Ovary (tissue), 9 donors: Measurements from ENCODE around the gene DAAM2. TPM values are rescaled to one million over a fixed set of nuclear protein-coding genes. Genes with fewer than 3 reads are reported as not detected.

ENCODE experiments used
- DNase-seq, 5 donors: peaks; one replicate each; pipeline ENCODE4 v3.0.0-alpha.2; 2019 to 2020
- H3K27ac ChIP-seq, 2 donors: fragments of 200-600 bp; one replicate each; pipeline versions ENCODE4 v1.5.1 to v1.8.0; 2019 to 2022
- H3K27me3 ChIP-seq: fragments of 200-600 bp; one replicate; pipeline ENCODE4 v1.8.0; 2022
- H3K36me3 ChIP-seq: fragments of 200-600 bp; sonication (generic); one replicate; pipeline ENCODE4 v1.5.1; 2019
- H3K4me1 ChIP-seq: one replicate; pipeline ENCODE4 v1.8.1; 2013; ENCODE audit warnings: mild to moderate bottlenecking, moderate library complexity; ENCODE audit not compliant: insufficient read depth
- H3K4me3 ChIP-seq: fragments of 200-600 bp; sonication (generic); one replicate; pipeline ENCODE4 v1.5.1; 2017
- H3K9me3 ChIP-seq, 2 donors: fragments of 200-600 bp in 1 of 2; sonication (generic) in 1 of 2; one replicate each; pipeline versions ENCODE4 v1.5.1 to v1.8.1; 2013 to 2019; ENCODE audit warnings: mild to moderate bottlenecking in 1 of 2, moderate library complexity in 1 of 2
- EP300 ChIP-seq: sonication (generic); formaldehyde crosslinking; IDR thresholded peaks from one replicate; pipeline ENCODE4 v1.6.1; 2017; ENCODE audit warnings: antibody characterized with exemption
- POLR2A ChIP-seq: fragments of 450-650 bp; IDR thresholded peaks from one replicate; pipeline ENCODE4 v1.6.1; 2017; ENCODE audit warnings: antibody characterized with exemption, mild to moderate bottlenecking, moderate library complexity
- WGBS, 3 donors: extraction: QIAGEN DNeasy Blood & Tissue Kit in 1 of 3; methylation state at CpG; one replicate each; pipeline versions ENCODE4 v1.1.5 to v1.1.7; 2013 to 2017; 5-methylcytosine and 5-hydroxymethylcytosine counted together
- intact Hi-C, 4 donors: fragments of 100-400 bp; cut with DNase I; formaldehyde crosslinking; loops; one replicate each; pipeline versions ENCODE4 v1.11.0 to v1.15.1; 2022 to 2023
- polyA plus RNA-seq, 2 donors: library from polyadenylated mRNA; stranded (reverse); fragments of 200-250 nt in 1 of 2; fragments of 350-450 nt in 1 of 2; fragmentation: Illumina TruSeq in 1 of 2; extraction: RNeasy Lipid Tissue Mini Kit (QIAGEN cat#74804) in 1 of 2; gene quantifications; one replicate each; pipeline ENCODE4 v1.2.3, GENCODE V29; 2013 to 2014
- total RNA-seq, 7 donors: library from RNA; depleted of rRNA in 2 of 7; stranded (reverse); fragments of >200 nt in 2 of 7; fragmentation: NEBNext Ultra II Directional in 3 of 7; extraction: Animal tissue kit (Norgen Biotek cat#: 25700) in 3 of 7; gene quantifications; one replicate each; pipeline versions ENCODE4 v1.1.0 to v1.2.4, GENCODE V29; 2016 to 2023
- TF ChIP-seq, protein P1 (sequence below), 3 donors: fragments of 450-650 bp in 2 of 3; fragments of 200-600 bp in 1 of 3; IDR thresholded peaks; one replicate each; pipeline versions ENCODE4 v1.5.1 to v1.8.0; 2016 to 2022; ENCODE audit warnings: antibody characterized with exemption in 3 of 3, mild to moderate bottlenecking in 1 of 3
- donor health status: DM: no; HTN: no; CAD: no; lungs with moderate emphysema.
- donor health status: DM: no; HTN: no; CAD: no.
- donor health status: Bipolar disorder and iron deficiency.
- donor health status: DM: yes; HTN: yes; CAD: no.
- donor health status: DM: no; HTN: no; CAD: no.
- donor health status: DM: yes; HTN: yes; CAD: no.

The DAAM2 gene
- total and polyA plus RNA-seq, 9 donors, result 8.5 to 27.8 (median 18.5) TPM

DNA sequence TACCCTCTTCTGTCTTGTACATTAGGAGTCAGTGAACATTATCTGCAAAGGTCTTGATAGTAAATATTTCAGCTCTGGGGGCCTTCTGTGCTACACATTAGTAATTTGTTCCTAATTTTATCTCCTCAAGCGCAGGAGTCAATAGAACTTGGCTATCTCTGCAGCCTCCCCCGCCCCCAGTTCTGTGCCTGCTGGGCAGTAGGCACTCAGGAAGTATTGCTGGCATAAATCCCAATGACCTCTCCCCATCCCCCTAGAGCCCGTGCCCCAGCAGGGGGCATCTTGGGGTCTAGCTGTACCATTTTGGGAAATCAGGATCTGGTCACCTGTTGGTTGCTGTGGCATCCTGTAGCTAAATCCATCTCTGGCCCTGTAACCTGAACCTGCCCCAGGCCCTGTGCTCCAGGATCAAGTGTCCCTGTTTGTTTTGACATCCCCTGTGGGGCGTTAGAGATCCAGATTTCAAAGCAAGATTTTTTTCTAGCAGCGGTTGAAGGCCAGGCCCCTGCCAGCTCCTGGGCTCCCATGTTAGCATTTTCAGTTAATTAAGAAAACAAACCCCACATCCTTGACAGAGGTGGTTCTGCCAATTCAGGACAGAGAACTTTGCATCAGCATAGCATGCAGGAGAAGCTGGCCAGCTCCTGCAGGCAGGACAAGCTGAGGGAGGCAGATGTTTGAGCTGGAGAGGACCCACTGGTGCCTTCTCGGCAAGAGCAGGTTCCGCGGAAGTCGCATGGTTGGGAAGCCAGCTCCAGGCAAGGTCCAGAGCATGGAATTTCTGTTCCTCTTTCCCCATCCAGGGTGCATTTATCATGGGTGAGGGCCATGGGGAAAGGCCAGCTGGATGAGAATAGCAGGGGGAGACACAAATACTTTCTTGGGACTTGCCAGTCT lies 32.1 kb downstream of the DAAM2 start:
- TF ChIP-seq POLR2A, result no peak
- TF ChIP-seq EP300, result no peak
- TF ChIP-seq, protein P1, sequence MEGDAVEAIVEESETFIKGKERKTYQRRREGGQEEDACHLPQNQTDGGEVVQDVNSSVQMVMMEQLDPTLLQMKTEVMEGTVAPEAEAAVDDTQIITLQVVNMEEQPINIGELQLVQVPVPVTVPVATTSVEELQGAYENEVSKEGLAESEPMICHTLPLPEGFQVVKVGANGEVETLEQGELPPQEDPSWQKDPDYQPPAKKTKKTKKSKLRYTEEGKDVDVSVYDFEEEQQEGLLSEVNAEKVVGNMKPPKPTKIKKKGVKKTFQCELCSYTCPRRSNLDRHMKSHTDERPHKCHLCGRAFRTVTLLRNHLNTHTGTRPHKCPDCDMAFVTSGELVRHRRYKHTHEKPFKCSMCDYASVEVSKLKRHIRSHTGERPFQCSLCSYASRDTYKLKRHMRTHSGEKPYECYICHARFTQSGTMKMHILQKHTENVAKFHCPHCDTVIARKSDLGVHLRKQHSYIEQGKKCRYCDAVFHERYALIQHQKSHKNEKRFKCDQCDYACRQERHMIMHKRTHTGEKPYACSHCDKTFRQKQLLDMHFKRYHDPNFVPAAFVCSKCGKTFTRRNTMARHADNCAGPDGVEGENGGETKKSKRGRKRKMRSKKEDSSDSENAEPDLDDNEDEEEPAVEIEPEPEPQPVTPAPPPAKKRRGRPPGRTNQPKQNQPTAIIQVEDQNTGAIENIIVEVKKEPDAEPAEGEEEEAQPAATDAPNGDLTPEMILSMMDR (IDR thresholded peaks at IDR 0.05), result no peak
- H3K4me3 ChIP-seq, result no peak overlapping the region
- peak in 1 of 5 donors; percentile 13 for DNase-seq
- no peaks in the 10 kb centered on the region for H3K27me3 ChIP-seq
- no peaks in the 10 kb centered on the region for H3K36me3 ChIP-seq
- H3K27ac ChIP-seq, result no peak overlapping the region
- intact Hi-C loops, result no loop called here
- no peaks in the 10 kb centered on the region for H3K9me3 ChIP-seq
- H3K4me1 ChIP-seq, result peaks cover 17% of the 10 kb centered on the region
- 77 to 83% (median 82%) methylated on average over 7 to 9 of the region's 9 CpGs for WGBS, 3 donors

GRCh38 chr6:39829331-39829730 lies 37.2 kb downstream of the DAAM2 start:
- 91 to 97% (median 96%) methylated on average over 2 of the region's 2 CpGs for WGBS, 3 donors

GRCh38 chr6:39830444-39830843 lies 38.3 kb downstream of the DAAM2 start:
- intact Hi-C loops, result no loop called here
- DNase-seq, result peak in 1 of 5 donors; percentile 13

More at GRCh38 chr6:39829331-39829730, 37.2 kb downstream of the DAAM2 start:
- no peaks in the 10 kb centered on the region for H3K27me3 ChIP-seq
- DNase-seq, result no peak
- intact Hi-C loops, result no loop called here
- no peaks in the 10 kb centered on the region for H3K4me1 ChIP-seq
- TF ChIP-seq POLR2A (no peak), EP300 (no peak)
- TF ChIP-seq, protein P1 (IDR thresholded peaks at IDR 0.05), result no peak
- H3K36me3 ChIP-seq, result no peaks in the 10 kb centered on the region
- no peaks in the 10 kb centered on the region for H3K9me3 ChIP-seq
- H3K27ac ChIP-seq, result no peak overlapping the region
- H3K4me3 ChIP-seq, result no peak overlapping the region

GRCh38 chr6:39831701-39832100 lies 39.5 kb downstream of the DAAM2 start:
- Histone ChIP-seq H3K4me1 (no peaks in the 10 kb centered on the region), H3K9me3 (no peaks in the 10 kb centered on the region), H3K4me3 (no peak overlapping the region), H3K27ac (no peak overlapping the region), H3K27me3 (no peaks in the 10 kb centered on the region), H3K36me3 (no peaks in the 10 kb centered on the region)
- no peak for TF ChIP-seq POLR2A
- TF ChIP-seq, protein P1 (IDR thresholded peaks at IDR 0.05), result no peak
- no peak for TF ChIP-seq EP300
- intact Hi-C loops, result no loop called here
- WGBS, 3 donors, result 83 to 89% (median 86%) methylated on average over 6 of the region's 6 CpGs
- DNase-seq, result no peak

More at GRCh38 chr6:39830444-39830843, 38.3 kb downstream of the DAAM2 start:
- H3K27me3 ChIP-seq, result no peaks in the 10 kb centered on the region
- H3K4me3 ChIP-seq, result no peak overlapping the region
- H3K36me3 ChIP-seq, result no peaks in the 10 kb centered on the region
- no peak for TF ChIP-seq POLR2A
- TF ChIP-seq, protein P1 (IDR thresholded peaks at IDR 0.05), result no peak
- TF ChIP-seq EP300, result no peak
- no peaks in the 10 kb centered on the region for H3K9me3 ChIP-seq
- H3K27ac ChIP-seq, result no peak overlapping the region
- WGBS, 3 donors, result 81 to 95% (median 83%) methylated on average over 7 of the region's 7 CpGs
- H3K4me1 ChIP-seq, result no peaks in the 10 kb centered on the region
